Activated T-cell treated with anti-CD3 and anti-CD28 coated beads, Interleukin-2, amount 50 U/mL, for 1 hour (primary cell): ENCODE data around the gene ICA1.
"Not testable (repeated sequence)": the region's sequence is repeated elsewhere in the genome, so short reads cannot be mapped to it uniquely, and the experiment has no call there.

Source experiments
- DNase-seq: peaks from one replicate; pipeline ENCODE4 v3.0.0-alpha.2; 2020

The ICA1 gene

GRCh38 chr7:8089036-8089780, 172.8 kb downstream of the ICA1 start:
- no peak for DNase-seq

GRCh38 chr7:8086239-8086638, 175.7 kb downstream of the ICA1 start:
- no peak for DNase-seq

GRCh38 chr7:8085420-8085819, 176.5 kb downstream of the ICA1 start:
- no peak for DNase-seq

DNA sequence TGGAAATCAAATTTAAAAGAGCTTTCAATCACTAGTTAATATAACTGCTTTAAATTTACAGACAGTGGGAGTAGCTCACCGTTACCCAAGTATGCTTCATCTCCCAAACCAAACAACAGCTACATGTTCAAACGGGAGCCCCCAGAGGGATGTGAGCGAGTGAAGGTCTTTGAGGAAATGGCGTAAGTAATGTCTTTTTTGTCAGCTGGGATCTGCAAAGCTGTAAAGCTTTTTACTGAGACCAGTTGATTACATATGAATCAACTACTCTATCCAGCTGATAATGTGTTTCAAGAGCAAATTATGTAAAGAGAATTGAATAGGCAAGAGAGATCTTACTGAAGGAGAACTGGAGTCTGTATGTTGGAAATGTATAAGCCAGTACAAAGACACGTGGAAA, 177.1 kb downstream of the ICA1 start:
- no peak for DNase-seq

GRCh38 chr7:8082762-8083161, 179.2 kb downstream of the ICA1 start:
- DNase-seq, result no peak

DNA sequence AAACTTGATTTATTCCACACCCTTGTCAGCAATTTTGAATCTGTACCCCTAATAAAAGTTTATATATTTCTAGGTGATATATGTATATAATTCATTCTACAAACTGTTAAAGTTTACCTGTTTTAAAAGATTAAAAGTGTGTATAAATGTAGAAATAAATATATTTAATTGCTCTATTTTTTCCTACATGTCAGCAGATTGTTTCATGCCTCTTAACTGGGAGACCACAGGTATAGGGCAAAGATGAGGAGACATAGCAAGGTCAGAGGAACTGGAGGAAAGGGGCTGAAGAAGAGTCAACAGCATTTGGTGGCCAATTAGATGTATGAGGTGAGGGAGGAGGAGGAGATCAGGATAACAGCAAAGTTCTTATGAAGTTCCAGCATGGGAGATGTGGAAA, 183.5 kb downstream of the ICA1 start:
- DNase-seq, result no peak

DNA sequence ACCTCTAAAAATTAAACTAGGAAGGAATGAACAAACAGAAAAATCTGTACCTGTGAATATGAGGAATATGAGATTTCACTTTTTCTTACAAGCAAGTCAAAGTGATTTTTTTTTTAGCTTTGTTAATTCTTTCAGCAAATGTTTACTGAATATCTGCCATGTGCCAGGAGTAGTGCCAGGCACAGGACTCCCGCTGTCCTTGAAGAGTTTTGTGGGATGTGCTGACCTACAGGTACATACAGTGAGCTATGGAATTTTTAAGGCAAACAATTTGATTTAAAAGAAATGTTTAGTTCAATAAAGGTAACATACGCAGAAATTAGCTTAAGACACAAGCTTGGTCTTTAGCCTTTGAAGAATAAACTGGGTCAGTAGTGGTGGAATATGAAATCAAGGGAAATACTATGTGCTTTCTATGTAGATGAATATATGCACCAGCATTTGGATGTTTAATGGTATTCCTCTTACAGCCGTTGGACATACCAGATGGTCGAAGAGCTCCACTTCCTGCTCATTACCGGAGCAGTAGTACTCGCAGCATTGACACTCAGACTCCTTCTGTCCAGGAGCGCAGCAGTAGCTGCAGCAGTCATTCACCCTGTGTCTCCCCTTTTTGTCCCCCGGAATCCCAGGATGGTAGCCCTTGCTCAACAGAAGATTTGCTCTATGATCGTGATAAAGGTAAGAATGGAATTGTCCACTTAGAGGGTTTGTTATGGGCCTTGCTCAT, 191.4 kb downstream of the ICA1 start:
- no peak for DNase-seq

DNA sequence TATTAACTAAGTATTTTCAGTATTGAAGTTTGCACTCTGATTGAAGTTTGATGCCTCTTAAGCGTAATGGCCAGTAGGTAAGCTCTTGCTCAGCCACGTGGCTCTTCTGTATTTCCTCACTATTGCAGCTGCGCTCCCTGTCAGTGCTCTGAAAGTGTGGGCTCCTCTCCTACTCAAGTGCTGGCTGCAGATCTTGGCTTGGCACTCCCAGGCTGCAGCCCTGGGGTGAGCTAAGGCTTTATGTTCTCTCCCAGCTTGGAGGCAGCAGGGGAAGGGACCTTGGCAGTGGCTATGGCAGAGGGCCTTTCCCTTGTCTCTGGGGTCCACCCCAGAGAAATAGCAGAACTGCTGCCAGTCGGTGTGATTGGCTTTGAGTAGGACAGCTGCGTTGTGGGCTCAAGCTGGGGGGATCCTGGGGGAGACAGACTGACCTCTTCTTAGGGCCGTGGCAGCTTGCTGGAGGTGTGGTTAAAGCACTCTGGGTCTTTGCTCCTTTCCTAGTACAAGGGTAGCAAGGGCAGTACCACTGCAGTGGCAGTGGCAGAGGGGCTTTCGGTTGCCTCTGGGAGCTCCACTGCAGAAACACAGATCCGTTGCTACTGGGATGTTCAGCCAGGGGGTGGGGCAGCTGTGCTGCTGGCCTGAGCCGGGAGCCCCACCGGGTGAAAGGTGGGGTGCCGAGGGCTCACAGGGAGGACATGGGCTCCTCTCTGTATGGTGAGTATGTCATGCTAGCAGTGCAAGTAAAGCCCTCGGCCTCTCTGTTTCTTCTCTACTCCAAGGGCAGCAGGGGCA, 192.9 kb downstream of the ICA1 start:
- DNase-seq, result no peak

DNA sequence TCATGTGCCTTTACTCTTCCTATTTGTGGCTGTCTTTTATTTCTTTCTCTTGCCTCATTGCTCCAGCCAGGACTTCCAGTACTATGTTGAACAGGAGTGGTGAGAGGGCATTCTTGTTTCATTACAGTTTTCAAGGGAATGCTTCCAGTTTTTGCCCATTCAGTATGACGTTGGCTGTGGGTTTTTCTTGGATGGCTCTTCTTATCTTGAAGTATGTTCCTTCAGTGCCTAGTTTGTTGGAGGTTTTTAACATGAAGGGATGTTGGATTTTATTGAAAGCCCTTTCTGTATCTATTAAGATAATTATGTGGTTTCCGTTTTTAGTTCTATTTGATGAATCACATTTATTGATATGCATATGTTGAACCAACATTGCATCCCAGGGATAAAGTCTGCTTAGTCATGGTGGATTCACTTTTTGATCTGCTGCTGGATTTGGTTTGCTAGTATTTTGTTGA, 196.6 kb downstream of the ICA1 start:
- DNase-seq, result no peak

GRCh38 chr7:8064828-8065227, 197.1 kb downstream of the ICA1 start:
- no peak for DNase-seq

DNA sequence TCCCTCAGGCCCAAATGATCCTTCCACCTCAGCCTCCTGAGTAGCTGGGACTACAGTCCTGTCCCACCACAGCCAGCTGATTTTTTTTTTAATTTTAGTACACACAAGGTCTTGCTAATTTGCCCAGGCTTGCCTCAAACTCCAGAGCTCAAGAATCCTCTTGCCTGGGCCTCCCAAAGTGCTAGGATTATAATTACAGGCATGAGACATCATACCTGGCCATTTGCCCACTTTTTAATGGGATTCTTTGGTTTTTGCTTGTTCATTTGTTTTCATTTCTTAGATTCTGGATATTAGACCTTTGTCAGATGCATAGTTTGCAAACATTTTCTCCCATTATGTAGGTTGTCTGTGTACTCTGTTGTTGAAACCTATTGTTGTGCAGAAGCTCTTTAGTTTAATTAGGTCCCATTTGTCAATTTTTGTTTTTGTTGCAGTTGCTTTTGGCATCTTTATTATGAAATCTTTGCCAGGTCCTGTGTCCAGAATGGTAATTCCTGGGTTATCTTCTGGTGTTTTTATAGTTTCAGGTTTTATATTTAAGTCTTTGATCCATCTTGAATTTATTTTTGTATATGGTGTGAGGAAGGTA, 198.2 kb downstream of the ICA1 start:
- no peak for DNase-seq

DNA sequence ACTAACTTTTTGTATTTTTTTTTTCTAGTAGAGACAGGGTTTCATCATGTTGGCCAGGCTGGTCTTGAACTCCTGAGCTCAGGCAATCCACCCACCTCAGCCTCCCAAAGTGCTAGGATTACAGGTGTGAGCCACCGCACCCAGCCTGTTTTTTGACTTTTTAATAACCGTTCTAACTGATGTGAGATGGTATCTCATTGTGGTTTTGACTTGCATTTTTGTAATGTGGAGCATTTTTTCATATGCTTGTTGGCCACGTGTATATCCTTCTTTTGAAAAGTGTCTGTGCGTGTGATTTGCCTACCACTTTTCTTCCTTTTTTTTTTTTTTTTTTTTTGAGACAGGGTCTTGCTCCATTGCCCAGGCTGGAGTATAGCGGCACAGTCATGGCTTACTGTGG, 198.7 kb downstream of the ICA1 start:
- DNase-seq, result not testable (repeated sequence)
